Small intestine (tissue), 7 donors: Measurements from ENCODE around the gene INMT. TPM values are rescaled to one million over a fixed set of nuclear protein-coding genes. Genes with fewer than 3 reads are reported as not detected.

Source experiments
- DNase-seq, 2 donors: peaks; one replicate each; pipeline versions ENCODE4 v3.0.0 to v3.0.0-alpha.2; 2013
- FAIRE-seq: peaks from 2 replicates; lab custom pipeline; 2012; peaks lifted over from hg19 to GRCh38; lab: Jason Lieb, UNC
- H3K27ac ChIP-seq, 3 donors: one replicate each; pipeline ENCODE4 v1.5.1; 2013; ENCODE audit warnings: low read length in 2 of 3, mild to moderate bottlenecking in 2 of 3, control low read depth in 1 of 3, inconsistent platforms in 1 of 3, low read depth in 1 of 3, moderate library complexity in 1 of 3
- H3K27me3 ChIP-seq, 3 donors: one replicate each; pipeline ENCODE4 v1.6.1; 2013; ENCODE audit warnings: low read length in 3 of 3, inconsistent platforms in 1 of 3; ENCODE audit not compliant: control insufficient read depth in 3 of 3, insufficient read depth in 3 of 3
- H3K36me3 ChIP-seq, 3 donors: one replicate each; pipeline ENCODE4 v1.6.1; 2013; ENCODE audit warnings: low read length in 3 of 3, inconsistent platforms in 1 of 3, low read depth in 1 of 3, mild to moderate bottlenecking in 1 of 3, moderate library complexity in 1 of 3; ENCODE audit not compliant: control insufficient read depth in 3 of 3, insufficient read depth in 2 of 3
- H3K4me1 ChIP-seq, 3 donors: one replicate each; pipeline ENCODE4 v1.6.1; 2013; ENCODE audit warnings: low read length in 2 of 3, inconsistent platforms in 1 of 3, low read depth in 1 of 3, mild to moderate bottlenecking in 1 of 3, moderate library complexity in 1 of 3; ENCODE audit not compliant: control insufficient read depth in 3 of 3, insufficient read depth in 2 of 3
- H3K4me3 ChIP-seq, 3 donors: one replicate each; pipeline ENCODE4 v1.5.1; 2013; ENCODE audit warnings: low read length in 3 of 3, control low read depth in 1 of 3, inconsistent platforms in 1 of 3, low read depth in 1 of 3, mild to moderate bottlenecking in 1 of 3, moderate library complexity in 1 of 3
- H3K9me3 ChIP-seq, 2 donors: one replicate each; pipeline ENCODE4 v1.6.1; 2013; ENCODE audit warnings: low read depth in 1 of 2, low read length in 1 of 2; ENCODE audit not compliant: control insufficient read depth in 2 of 2, insufficient read depth in 1 of 2
- WGBS, 3 donors: extraction: QIAGEN DNeasy Blood & Tissue Kit; methylation state at CpG; one replicate each; pipeline ENCODE4 v1.1.7; 2013; 5-methylcytosine and 5-hydroxymethylcytosine counted together
- polyA plus RNA-seq, 4 donors: library from polyadenylated mRNA; stranded (reverse) in 3 of 4; unstranded in 1 of 4; fragments of 200-250 nt in 3 of 4; fragments of 120-200 nt in 1 of 4; gene quantifications; one replicate each; pipeline versions ENCODE4 v1.2.1 to v1.2.3, GENCODE V29; 2013
- donor health status: healthy with polysubstance abuse.
- donor health status: control.
- donor health status: control.
- donor health status: Bipolar disorder and iron deficiency.
- donor health status: healthy.

The INMT gene
- polyA plus RNA-seq, 4 donors, result 1.1 to 6.1 (median 1.6) TPM

GRCh38 chr7:30805931-30806330, 54.0 kb downstream of the INMT start:
- Histone ChIP-seq H3K27ac (no peak overlapping the region), H3K4me3 (no peak overlapping the region), H3K9me3 (no peaks in the 10 kb centered on the region), H3K36me3 (peaks cover 0 to 23% (median 0%) of the 10 kb centered on the region in 3 donors), H3K27me3 (no peaks in the 10 kb centered on the region), H3K4me1 (peaks cover 0 to 5% (median 0%) of the 10 kb centered on the region in 3 donors)
- 85 to 97% (median 88%) methylated on average over 6 of the region's 6 CpGs for WGBS, 3 donors
- FAIRE-seq (no peak), DNase-seq (no peak)

Other genes starting within 250 kb of the INMT start
- gene GGCT, start 247.3 kb upstream of the INMT start, polyA plus RNA-seq, result 100 to 1,000 TPM in 1 of 4 donors, 10 to 100 TPM in 3; 57.3 to 105 (median 70.5) TPM
- gene GARS1, start 157.3 kb upstream of the INMT start, polyA plus RNA-seq, result 100 to 1,000 TPM in 1 of 4 donors, 10 to 100 TPM in 3; 36.5 to 144 (median 65.1) TPM
- gene CRHR2, start 69.7 kb upstream of the INMT start, polyA plus RNA-seq, result under 1 TPM in 2 of 4 donors, not detected in 2; 0.04 to 0.32 TPM
- 1 to 10 TPM in 2 of 4 donors, under 1 TPM in 2; 0.22 to 6.5 (median 1.9) TPM for gene MINDY4, start 19.3 kb downstream of the INMT start, polyA plus RNA-seq
- 100 to 1,000 TPM in 1 of 4 donors, 10 to 100 TPM in 3; 17.8 to 175 (median 31.4) TPM for gene AQP1, start 159.7 kb downstream of the INMT start, polyA plus RNA-seq
- gene GHRHR, start 211.8 kb downstream of the INMT start, polyA plus RNA-seq, result under 1 TPM in 1 of 4 donors, not detected in 3; 0.07 TPM